Measurements from ENCODE around the gene RMI1.
"Not testable (repeated sequence)": the region's sequence is repeated elsewhere in the genome, so short reads cannot be mapped to it uniquely, and the experiment has no call there.

Gene RMI1

DNA sequence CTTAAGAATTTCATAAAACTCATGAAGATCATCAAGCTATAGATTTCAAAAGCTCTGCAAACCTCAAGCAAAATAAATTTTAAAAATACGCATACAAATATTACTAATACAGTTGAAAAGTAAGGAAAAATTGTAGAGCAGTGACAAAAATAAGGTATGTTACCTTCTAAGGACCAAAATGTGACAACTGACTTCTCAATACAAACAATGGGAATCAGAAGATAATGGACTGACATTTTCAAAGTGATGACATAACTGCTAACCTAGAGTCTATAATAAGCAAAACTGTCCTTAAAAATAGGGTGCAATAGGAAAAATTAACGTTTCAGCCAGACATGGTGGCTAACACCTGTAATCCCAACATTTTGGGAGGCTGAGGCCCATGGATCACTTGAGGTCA lies 27.1 kb downstream of the RMI1 start:
- no peak for DNase-seq (ENCODE audit: low spot score)

DNA sequence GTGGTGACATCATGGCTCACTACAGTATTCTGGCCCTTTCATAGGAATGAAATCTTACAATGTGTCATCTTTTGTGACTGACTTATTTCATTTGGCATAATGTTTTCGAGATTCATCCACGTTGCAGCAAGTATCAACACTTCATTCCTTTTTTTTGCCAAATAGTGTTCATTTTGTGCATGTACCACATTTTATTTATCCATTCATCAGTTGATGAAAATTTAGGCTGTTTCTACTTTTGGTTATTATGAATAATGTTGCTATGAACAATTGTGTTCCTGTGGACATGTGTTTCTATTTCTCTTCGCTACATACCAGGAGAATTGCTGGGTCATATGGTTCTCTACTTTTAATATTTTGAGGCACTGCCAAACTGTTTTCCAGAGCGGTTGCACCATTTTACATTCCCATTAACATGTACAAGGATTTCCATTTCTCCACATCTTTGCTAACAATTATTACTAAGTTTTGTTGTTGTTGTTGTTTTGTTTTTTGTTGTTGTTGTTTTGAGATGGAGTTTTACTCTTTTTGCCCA lies 43.5 kb downstream of the RMI1 start:
- no peak for DNase-seq (ENCODE audit: low spot score)

DNA sequence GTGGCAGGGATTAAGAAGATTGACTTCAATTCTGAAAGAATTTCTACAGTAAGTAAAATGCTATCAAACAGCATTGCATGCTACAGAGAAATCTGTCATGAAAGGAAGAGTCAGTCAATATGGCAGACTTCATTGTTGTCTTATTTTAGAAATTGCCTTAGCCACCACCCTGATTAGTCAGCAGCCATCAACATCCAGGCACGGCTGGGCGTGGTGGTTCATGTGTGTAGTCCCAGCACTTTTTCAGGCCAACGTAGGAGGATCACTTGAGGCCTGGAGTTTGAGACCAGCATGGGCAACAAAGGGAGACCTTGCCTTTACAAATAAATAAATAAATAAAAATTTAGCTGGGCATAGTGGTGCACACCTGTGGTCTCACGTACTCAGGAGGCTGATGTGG lies 46.6 kb downstream of the RMI1 start:
- no peak for DNase-seq (ENCODE audit: low spot score)

DNA sequence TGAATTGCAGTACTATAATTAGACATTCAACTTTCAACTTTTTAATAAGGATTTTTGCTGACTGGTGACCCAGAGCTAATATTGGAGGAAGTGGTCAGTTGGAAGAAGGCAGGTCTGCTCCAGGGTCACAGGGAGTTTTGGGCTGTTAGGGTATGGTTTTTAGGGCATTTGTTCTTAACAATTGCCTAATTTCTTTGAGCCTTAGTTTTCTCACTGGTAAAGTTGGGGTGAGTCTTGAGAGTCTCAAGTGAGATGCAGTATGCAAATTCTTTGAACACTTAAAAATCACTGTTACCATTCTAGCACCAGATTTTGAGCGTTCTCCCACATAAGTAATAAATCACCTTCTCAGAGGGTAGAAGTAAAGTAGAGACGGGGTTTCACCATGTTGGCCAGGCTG lies 50.9 kb downstream of the RMI1 start:
- no peak for DNase-seq (ENCODE audit: low spot score)

DNA sequence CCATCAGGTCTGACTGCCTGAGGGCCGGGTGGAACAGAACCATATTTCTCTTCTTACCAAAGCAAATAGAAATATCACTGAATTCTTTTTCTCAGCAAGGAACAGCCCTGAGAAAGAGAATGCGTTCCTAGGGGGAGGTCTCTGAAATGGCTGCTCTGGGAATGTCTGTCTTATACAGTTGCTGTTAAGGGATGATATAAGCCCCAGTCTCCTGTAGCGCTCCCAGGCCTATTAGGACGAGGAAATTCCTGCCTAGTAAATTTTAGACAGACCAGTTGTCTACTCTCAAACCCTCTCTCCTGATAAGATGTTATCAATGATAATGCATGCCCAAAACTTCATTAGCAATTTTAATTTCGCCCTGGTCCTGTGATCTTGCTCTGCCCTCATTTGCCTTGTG lies 61.3 kb downstream of the RMI1 start:
- not testable (repeated sequence) for DNase-seq (ENCODE audit: low spot score)

DNA sequence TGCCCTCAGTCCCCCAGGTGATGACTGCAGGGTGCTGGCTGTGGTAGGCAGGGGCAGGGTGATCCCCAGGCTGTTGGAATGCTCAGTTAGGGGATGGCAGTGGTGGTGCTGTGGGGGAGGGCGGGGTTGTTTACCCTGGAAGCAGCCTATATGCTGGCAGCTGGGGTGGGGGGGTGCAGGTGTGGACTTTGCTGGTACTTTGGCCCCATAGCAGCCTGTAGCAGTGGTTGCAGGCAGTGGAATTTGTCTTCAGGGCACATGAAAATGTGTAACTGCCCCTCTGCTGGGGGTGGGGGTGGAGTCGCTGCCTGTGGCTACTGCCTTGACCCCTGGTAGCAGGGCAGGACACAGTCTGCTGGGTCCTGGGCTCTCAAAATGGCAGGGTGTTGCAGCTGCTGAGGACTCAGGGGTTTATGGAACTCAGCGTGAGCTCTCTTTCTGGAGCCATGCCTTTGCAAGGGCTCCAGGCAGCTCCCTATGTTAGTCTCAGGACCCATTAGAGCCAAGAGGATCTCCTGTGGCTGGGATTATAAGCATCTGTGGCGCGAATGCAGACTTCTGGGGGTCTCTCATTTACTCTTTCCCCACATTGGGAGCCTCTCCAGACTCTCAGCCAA lies 65.0 kb downstream of the RMI1 start:
- no peak for DNase-seq (ENCODE audit: low spot score)
